Non-pigmented ciliary epithelial cell (primary cell): ENCODE results near the gene SEMA3A.
A peak's percentile ranks its signal among the peaks of the same experiment; 100 is the strongest.
"Not testable (repeated sequence)": the region's sequence is repeated elsewhere in the genome, so short reads cannot be mapped to it uniquely, and the experiment has no call there.

Source experiments
- DNase-seq: peaks from one replicate; pipeline ENCODE4 v3.0.0-alpha.2; 2010; ENCODE audit warnings: low read depth

SEMA3A gene

DNA sequence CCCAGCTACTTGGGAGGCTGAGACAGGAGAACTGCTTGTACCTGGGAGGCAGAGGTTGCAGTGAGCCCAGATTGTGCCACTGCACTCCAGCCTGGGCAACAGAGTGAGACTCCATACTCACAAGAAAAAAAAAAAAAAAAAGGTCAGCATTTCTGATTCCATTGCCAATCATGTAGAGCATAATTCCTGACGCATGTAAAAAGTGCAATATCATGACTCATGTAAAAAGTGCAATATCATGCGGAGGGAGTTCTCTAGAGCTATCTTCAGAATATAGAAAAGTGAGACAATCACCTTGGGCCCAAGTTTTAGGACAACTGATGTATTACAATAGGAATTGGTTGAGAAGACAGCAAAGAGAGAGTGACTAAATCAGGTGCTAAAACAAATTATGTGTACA, 85.8 kb downstream of the SEMA3A start:
- no peak for DNase-seq

DNA sequence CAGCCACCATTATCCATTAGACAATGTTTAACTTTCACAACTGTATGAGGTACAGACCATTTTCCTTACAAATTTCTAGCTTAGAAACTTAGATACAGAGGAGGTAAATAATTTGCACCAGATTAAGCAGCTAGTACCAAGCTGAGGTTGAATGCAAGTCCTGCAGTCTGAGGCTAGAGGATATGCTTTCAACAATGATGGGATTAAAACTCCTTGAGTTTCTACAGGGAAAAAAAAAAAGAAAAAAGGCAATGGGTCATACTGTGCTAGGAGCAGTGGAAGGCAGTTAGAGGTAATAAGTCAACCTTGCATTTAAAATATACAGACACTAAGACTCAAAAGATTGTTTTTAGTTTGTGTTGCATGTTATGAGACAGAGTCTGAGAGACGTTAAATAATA, 86.5 kb downstream of the SEMA3A start:
- no peak for DNase-seq

DNA sequence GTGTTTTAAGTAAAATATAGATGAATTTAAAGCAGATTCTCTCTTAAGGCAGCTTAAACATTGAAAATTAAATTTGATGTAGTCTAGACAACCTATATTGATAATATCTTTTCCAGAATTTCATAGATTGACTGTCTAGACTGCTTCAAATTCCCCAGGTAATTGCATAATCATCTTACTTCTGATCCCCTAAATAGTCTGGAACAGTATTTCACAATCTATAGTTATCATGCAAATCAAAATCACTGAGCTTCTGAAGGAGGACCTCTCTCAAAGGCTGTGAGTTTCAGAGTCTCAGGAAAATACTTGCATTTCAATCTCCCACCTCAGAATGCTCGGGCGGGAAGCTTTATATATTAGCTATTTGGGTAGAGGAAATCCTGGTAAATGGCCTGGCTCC, 87.3 kb downstream of the SEMA3A start:
- DNase-seq: no peak

DNA sequence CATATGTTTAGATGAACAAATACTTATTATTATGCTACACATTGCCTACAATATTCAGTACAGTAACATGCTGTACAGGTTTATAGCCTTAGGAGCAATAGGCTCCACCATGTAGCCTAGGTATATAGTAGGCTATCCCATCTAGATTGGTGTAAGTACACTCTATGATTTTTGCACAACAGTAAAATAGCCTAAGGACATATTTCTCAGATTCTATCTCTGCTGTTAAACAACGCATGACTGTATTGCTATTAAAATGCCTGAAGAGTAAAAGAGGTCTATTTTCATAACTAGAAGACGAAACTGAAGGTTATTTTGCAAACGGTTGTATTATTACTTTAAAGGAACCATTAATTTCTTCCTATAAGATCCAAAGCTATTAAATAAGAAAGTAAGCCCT, 88.3 kb downstream of the SEMA3A start:
- DNase-seq: no peak

DNA sequence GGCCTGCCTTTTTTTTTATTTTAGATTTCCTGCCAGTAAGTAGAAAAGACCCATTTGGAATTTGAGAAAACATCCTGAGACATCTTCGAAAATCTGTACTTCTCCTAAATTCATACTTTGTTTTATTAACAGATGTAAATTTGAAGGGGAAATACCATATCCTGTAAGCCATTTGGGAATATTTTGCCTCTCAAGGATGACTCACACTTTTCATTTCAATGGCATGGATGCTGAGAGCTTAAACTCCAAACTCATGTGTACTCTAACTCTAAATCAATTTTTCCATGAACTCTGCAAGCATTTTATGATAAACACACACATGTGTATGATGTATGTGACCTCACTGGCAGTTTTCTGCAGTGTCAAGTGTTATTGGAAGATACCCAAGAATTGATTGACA, 89.0 kb downstream of the SEMA3A start:
- DNase-seq: no peak

DNA sequence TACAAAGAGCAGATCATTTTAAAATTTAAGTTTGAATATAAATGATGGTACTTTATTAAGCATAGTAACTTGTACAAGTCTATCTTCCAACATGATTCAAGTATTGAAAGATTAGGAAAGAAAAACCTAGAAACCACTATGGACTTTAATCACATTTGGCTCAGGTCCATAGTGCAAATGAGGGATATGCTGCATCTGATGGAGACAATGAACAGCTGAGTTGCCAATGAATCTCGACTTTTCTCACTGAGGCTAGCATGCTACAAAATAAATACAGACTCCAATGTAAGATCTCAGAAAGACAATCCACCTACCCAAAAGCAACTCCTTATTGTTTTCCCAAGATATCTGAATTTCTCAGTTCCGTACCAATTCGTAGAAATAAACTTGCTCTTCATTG, 89.8 kb downstream of the SEMA3A start:
- DNase-seq: no peak

DNA sequence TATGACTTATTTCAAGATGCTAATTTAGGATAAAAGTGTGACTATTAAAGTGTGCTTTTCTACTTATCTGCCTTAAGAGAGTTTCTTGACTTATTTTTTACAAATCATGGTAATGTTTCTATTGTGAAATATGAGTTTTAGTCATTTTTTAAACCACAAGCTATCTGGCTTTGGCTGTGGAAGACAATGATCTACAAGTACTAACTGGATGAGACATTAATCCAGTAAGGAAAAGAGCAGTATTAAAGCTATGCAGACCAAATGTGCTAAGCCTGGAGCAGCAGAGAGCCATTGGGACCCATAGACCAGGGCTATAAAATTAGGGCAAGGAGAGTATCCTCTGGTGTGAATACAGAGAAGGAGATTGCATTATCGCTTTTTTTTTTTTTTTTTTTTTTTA, 92.4 kb downstream of the SEMA3A start:
- peak; percentile 24 for DNase-seq

DNA sequence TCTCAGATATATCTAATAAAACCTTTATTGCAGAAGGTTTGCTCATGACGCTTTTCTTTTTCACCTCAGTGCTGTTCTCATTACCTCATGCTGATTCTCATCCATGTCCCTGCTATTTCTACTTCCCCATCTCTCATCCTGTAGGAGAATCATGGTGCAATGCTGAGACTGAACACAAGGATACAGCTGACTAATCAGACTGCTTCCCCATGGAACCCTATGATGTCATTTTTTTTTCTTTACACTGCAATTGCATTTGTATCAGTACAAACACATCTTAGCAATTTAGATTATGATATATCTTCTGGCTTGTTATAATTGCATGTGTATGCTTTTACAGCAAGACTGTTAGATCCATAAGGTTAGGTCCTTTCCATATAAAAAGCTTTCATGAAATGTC, 93.7 kb downstream of the SEMA3A start:
- DNase-seq: peak; percentile 50

DNA sequence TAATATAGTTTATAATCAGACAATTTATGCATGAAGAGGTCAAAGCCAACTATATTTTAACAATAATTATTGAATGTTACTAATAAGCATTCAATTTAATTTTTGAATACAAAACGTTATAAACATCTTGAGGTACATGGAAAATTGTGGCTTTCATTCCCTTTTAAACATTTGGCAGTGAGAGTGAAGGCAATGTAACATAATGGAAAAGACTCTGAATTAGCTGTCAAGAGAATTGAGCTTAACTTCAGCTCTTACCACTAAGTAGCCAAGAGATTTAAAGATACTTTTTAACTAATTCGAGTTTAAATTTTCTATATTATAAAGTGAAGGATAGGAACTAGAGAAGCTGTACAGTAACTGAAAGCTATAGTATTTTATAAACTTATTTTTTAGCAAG, 98.6 kb downstream of the SEMA3A start:
- DNase-seq: no peak

DNA sequence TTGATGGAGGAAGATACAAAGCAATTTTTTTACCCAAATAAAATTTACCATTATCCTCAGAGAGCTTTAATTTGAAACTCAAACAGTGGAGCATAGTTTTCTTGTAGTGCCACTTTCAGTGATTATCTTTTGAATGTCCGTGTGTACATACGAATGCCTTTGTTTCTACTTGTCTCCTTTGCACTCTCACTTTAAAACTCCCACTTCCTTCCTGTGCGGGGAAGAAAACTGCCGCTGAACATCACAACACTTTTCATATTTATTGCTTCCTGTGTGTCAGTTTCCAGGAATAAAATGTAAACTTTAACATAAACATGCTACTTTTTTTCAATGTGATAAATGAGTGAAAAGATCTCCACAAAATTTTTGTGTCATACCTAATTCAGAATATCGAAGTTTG, 102.4 kb downstream of the SEMA3A start:
- DNase-seq: no peak

DNA sequence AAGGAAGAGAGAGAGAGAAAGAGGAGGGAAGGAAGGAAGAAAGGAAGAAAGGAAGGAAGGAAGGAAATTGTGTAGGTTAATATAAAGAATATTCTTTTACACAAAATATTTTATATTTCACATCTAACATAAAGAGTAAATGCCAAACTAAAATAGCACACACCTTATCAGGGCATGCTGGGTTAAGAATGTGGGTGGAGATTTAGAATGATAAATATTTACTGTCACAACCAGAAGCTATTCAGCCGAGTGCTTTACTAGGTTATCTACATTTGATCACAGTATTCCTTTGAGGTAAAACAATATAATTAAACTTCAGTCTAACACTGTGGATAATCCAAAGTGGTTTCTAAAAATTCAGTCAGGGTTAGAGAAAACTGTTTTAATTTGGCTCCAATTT, 103.3 kb downstream of the SEMA3A start:
- no peak for DNase-seq

DNA sequence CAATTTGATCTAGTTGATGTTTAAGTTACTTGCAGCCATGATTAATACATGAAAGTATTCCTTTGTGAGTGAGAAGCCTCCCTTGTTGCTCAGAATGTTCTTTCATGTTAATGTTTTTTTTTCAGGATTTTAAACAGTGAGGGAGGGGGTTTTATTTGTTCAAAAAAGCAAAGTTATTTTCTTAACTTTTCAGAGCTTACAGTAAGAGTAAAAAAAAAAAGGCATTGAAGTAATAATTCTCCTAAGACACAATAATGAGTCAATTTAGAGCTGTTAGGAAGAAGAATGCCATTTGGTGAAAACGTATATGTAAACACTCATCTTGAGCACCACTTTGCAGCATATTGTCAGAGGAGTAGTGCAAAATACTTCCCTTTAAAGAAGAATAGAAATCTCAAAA, 105.8 kb downstream of the SEMA3A start:
- no peak for DNase-seq

DNA sequence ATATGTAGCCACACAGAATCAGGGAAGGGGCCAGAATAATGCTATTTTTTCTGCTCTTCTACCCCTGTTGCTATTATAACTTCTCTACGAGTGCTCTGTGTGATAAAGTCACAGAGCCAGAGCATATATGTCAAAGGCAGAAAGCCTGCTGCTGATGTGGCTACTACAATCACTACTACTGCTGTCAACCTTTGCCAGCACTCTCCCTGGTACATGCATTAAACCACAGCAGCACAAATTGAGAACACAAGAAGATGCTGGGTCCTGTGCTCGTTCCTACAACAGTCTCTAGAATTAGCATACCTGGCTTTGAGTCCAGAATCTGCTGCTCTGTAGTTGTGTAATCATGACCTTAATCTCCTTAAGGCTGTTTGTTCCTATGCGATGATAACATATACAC, 108.6 kb downstream of the SEMA3A start:
- DNase-seq: no peak

DNA sequence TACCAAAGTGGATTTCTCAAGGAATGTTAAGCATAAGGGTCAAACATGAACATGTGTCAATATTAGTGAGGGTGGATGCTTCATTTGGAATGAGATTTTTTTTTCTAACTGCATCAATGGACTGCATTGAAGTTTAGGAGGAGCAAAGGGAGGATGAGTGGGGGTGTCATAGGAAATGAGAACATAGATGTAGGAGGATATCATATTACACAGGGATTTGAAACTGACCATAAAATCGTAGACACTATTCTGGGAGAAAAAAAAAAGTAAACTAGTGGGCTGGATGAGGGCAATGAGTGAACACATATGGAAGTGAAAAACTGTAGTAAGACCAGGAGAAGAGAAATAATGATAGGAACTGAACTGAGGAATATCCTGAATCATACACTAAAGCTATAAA, 109.4 kb downstream of the SEMA3A start:
- DNase-seq: peak; percentile 64

DNA sequence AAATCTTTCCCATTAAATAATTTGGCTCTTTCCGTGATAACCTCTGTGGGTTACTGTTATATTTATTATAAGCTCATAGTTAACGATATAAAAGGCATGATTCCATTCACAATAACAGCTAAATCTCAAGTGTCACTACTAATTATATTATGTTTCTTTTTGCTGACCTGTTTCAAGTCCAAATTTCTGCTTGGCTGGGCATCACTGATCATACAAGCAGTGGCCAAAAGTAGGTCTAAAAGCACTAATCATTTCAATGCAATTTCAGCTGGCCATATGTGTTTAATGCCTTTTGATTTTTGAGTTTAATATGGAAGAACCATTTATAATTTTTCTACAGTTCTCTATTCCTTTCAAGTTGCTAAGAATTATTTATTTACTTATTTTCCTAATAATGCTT, 110.7 kb downstream of the SEMA3A start:
- DNase-seq: no peak

DNA sequence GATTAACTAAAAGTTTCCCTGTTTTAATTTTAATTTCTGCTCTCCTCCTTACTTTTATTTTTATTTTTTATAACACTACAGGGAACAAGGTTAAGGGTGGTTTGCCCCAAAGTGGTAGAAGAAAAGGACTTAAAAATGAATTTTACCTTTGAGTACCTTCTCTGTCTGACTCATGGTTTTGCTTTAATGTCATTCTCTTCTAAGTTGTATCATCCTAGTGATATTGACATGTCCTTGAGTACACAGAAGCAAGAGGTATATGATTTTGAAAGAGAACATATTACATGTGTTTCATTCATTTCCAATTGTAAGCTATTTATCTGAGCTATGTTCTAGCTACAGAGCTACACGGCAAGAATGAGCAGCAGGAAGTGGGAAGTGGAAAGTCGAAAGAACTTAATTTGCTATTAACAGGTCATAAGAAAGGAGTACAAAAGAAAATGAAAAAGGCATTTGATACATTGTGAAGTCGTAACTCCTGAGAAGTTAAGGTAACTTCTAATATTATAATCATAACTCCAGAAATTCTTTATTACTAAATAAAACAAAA, 112.5 kb downstream of the SEMA3A start:
- DNase-seq: no peak

DNA sequence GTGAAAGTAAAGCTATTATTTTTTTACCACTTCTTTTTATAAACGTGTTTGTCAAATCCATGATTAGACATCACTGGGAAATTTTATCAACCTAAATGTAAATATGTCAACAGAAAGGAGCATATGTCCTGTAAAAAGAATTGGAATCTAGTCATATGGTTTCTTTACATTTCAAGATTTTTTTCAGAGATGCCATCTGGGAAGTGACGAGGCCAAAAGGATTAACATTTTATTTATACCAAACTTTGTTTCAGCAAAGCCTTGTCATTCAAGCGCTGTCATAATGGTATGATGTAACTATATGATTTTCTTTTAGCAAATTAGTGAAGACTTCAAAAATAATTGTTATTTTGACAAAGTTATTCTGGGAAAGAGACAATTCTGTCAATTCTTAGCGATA, 117.3 kb downstream of the SEMA3A start:
- no peak for DNase-seq

DNA sequence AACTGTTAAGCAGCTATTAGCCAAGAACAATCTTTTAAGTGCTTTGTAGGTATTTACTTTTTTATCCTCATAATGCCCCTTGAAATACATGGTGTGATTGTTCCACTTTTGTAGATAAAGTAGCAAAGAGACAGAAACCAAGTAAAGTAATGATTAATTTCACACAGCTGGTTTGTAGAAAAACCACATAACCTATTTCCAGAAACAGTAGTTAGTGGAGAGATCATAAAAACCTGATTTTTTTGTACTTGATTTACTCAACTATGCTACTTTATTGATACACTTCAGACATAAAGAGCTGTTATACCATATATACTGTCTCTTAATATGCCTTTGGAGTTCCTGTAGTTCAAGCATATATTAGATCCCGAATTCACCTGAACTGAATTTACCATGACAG, 118.4 kb downstream of the SEMA3A start:
- DNase-seq: no peak

DNA sequence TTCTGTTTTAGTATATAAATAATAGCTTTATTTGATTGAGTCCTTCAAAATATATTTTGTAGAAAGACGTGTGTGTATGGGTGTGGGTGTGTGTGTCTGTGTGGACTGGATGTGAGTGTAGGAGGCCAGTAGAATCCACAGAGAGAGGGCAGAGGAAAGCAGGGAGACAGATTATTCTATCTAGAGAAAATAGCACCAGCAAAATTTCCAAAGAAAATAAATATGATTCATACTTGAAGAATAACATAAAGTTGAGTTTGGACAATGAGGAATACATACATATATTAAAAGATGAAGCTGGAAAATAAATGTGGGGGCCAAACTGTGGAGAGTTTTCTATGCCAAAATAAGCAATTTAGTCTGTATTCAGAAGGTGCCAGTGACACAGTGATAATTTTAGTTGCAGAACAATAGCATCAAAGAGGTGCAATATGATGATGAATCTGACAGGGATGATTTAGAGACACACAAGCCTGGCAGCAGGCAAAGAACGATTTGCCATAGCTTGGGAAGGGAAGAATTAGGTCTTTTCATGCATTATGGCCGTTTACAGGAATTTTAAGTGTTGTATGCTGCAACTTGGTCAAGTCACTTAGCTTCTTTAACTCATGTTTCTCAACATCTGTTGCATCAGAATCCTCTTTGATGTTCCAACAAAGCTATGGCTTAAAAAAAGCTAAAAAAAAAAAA, 121.3 kb downstream of the SEMA3A start:
- DNase-seq: no peak

DNA sequence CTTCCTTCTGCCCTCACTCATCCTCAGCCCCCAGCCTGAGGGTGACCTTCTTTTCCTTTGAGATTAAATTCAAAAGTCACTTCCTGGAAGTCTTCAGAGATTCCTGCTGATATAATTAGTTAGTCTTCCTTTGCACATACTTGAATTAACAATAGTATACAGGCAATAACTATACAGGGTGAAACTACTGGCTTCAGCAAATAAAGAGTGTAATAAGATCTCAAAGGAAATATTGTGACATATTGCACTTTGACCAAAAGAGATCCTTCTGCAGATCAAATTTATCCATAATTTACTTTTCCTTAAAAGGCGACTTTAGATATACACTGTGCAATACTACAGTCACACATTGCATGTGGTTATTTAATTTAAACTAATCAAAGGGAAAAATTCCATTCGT, 123.8 kb downstream of the SEMA3A start:
- DNase-seq: no peak

DNA sequence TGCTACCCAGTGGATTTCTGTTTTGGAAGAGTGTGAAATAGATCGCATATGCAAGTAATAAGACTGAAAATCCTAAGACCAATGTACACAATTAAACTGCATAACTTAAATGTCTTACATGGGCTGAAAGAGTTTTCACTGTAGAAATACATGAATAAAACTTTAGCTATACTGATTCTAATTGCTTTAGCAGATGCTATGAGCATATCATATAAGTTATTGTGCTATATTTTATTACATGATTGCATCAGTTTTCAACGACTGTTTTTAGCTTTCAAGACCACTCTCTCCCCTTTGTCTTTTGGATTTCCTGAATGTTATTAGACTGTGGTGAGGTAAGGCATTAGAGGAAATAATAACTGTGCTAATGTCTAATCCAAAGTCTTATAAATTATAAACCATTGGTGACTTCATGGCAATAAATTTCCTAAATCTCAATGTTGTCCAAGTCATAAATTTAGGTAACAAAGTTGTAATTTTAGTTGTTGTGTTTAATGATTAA, 124.5 kb downstream of the SEMA3A start:
- DNase-seq: no peak

DNA sequence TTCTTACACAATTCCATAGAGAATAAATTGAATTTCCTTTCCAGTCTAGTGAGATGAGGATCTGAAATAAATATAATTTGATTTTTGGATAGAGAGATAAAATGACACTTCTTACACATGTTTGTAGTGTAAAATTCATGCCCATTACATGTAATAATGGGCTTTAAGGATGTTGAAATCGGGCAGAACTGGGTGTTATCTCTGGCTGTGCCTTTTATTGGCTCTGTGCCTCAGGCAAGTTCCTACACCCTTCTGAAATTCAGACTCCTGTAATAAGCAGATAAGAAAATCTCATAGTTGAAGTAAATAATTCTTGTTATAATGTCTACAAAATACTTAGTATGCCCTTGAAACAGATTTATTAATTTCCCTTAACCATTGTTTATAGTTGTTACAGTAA, 125.6 kb downstream of the SEMA3A start:
- no peak for DNase-seq

DNA sequence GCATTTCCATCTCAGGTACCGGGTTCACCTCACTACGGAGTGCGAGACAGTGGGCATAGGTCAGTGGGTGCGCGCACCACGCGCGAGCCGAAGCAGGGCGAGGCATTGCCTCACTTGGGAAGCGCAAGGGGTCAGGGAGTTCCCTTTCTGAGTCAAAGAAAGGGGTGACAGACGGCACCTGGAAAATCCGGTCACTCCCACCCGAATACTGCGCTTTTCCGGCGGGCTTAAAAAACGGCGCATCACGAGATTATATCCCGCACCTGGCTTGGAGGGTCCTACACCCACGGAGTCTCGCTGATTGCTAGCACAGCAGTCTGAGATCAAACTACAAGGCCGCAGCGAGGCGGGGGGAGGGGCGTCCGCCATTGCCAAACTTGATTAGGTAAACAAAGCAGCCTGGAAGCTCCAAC, 132.1 kb downstream of the SEMA3A start:
- not testable (repeated sequence) for DNase-seq

DNA sequence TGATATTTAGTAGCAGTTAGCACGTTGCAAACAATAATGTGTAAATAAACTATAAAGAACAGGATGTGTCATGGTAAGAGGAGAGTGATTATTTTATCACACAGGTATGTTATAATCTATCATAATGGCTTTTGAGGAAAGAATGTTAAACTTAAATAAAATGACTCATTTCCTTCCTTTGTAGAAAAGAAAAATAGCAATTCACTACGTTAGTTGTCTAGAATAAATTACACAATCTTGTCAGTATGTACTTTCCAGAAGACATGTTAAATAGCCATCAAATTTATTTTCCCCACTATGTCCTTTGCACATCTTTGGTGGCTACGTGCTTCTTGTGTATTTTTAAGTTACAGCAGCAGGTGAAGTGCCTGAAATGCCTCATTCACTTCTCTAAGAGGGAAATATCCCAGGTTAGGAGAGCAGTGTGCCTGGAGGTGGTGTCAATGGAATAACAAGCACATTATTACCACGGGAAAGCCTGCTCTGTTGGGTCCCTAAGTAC, 133.8 kb downstream of the SEMA3A start:
- peak; percentile 37 for DNase-seq
